ENCODE measurements around the gene XRCC4. TPM values are rescaled to one million over a fixed set of nuclear protein-coding genes. Genes with fewer than 3 reads are reported as not detected.

XRCC4 gene
- total and polyA plus RNA-seq, 2 of the 13 experiments (the other 11 are each of a cell fraction or from before 2014, with no cell fraction given), result 2.8 to 12.6 TPM

DNA sequence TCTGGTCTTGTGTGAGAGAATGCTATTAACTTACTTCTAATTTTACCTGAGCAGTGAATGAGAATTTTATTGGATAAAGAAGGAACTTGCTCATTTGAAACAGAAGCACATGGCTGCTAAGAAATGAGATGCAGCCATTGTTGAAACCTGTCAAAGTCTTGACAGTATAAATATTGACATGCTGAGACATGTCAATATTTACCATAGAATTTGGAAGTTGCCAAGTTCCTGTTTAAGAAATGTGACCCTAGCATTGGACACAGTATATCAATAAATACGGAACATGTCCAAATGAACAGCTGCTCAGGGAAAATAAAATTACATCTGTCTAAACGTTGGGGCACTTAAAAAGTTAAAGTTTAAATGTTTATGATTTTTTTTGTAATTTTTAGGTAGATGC is 7.8 kb downstream of the XRCC4 start (continued):
- TF ChIP-seq, protein P1, sequence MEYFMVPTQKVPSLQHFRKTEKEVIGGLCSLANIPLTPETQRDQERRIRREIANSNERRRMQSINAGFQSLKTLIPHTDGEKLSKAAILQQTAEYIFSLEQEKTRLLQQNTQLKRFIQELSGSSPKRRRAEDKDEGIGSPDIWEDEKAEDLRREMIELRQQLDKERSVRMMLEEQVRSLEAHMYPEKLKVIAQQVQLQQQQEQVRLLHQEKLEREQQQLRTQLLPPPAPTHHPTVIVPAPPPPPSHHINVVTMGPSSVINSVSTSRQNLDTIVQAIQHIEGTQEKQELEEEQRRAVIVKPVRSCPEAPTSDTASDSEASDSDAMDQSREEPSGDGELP (IDR thresholded peaks at IDR 0.05; ENCODE audit: borderline replicate concordance, low read depth), result peak; percentile 80
- TF ChIP-seq PHB2 (IDR thresholded peaks at IDR 0.05; ENCODE audit: partially characterized antibody) (no peak), ZNF850 (CRISPR knock-in tag; conservative IDR thresholded peaks at IDR 0.05) (no peak), SUZ12 (IDR thresholded peaks at IDR 0.05; ENCODE audit: low read depth, low read length) (no peak), IRX3 (CRISPR knock-in tag; IDR thresholded peaks at IDR 0.05; ENCODE audit: borderline replicate concordance, low read depth) (no peak), JDP2 (CRISPR knock-in tag; IDR thresholded peaks at IDR 0.05; ENCODE audit: borderline replicate concordance) (no peak), ZNF598 (CRISPR knock-in tag; IDR thresholded peaks at IDR 0.05; ENCODE audit: borderline replicate concordance) (no peak), HNRNPLL (IDR thresholded peaks at IDR 0.05; ENCODE audit: low read depth, low read length, poor library complexity, severe bottlenecking) (no peak), WIZ (CRISPR knock-in tag; IDR thresholded peaks at IDR 0.05) (no peak), ATAD3A (CRISPR knock-in tag; IDR thresholded peaks at IDR 0.05) (no peak), ZKSCAN8 (CRISPR knock-in tag; IDR thresholded peaks at IDR 0.05; ENCODE audit: borderline replicate concordance) (0 out of 2 replicates have a peak, but pooled peaks have one; percentile 53), ZNF75D (CRISPR knock-in tag; IDR thresholded peaks at IDR 0.05; ENCODE audit: borderline replicate concordance) (no peak), ZNF567 (CRISPR knock-in tag; IDR thresholded peaks at IDR 0.05; ENCODE audit: borderline replicate concordance) (no peak), NRL (CRISPR knock-in tag; IDR thresholded peaks at IDR 0.05; ENCODE audit: borderline replicate concordance) (no peak), KDM1A (CRISPR knock-in tag; IDR thresholded peaks at IDR 0.05) (no peak), FOXJ3 (CRISPR knock-in tag; IDR thresholded peaks at IDR 0.05; ENCODE audit: borderline replicate concordance) (peak; percentile 90; the same call in 1 of the 2 replicates)
- TF ChIP-seq, protein P2, sequence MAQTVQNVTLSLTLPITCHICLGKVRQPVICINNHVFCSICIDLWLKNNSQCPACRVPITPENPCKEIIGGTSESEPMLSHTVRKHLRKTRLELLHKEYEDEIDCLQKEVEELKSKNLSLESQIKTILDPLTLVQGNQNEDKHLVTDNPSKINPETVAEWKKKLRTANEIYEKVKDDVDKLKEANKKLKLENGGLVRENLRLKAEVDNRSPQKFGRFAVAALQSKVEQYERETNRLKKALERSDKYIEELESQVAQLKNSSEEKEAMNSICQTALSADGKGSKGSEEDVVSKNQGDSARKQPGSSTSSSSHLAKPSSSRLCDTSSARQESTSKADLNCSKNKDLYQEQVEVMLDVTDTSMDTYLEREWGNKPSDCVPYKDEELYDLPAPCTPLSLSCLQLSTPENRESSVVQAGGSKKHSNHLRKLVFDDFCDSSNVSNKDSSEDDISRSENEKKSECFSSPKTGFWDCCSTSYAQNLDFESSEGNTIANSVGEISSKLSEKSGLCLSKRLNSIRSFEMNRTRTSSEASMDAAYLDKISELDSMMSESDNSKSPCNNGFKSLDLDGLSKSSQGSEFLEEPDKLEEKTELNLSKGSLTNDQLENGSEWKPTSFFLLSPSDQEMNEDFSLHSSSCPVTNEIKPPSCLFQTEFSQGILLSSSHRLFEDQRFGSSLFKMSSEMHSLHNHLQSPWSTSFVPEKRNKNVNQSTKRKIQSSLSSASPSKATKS (CRISPR knock-in tag; IDR thresholded peaks at IDR 0.05), result no peak
- TF ChIP-seq, protein P3, sequence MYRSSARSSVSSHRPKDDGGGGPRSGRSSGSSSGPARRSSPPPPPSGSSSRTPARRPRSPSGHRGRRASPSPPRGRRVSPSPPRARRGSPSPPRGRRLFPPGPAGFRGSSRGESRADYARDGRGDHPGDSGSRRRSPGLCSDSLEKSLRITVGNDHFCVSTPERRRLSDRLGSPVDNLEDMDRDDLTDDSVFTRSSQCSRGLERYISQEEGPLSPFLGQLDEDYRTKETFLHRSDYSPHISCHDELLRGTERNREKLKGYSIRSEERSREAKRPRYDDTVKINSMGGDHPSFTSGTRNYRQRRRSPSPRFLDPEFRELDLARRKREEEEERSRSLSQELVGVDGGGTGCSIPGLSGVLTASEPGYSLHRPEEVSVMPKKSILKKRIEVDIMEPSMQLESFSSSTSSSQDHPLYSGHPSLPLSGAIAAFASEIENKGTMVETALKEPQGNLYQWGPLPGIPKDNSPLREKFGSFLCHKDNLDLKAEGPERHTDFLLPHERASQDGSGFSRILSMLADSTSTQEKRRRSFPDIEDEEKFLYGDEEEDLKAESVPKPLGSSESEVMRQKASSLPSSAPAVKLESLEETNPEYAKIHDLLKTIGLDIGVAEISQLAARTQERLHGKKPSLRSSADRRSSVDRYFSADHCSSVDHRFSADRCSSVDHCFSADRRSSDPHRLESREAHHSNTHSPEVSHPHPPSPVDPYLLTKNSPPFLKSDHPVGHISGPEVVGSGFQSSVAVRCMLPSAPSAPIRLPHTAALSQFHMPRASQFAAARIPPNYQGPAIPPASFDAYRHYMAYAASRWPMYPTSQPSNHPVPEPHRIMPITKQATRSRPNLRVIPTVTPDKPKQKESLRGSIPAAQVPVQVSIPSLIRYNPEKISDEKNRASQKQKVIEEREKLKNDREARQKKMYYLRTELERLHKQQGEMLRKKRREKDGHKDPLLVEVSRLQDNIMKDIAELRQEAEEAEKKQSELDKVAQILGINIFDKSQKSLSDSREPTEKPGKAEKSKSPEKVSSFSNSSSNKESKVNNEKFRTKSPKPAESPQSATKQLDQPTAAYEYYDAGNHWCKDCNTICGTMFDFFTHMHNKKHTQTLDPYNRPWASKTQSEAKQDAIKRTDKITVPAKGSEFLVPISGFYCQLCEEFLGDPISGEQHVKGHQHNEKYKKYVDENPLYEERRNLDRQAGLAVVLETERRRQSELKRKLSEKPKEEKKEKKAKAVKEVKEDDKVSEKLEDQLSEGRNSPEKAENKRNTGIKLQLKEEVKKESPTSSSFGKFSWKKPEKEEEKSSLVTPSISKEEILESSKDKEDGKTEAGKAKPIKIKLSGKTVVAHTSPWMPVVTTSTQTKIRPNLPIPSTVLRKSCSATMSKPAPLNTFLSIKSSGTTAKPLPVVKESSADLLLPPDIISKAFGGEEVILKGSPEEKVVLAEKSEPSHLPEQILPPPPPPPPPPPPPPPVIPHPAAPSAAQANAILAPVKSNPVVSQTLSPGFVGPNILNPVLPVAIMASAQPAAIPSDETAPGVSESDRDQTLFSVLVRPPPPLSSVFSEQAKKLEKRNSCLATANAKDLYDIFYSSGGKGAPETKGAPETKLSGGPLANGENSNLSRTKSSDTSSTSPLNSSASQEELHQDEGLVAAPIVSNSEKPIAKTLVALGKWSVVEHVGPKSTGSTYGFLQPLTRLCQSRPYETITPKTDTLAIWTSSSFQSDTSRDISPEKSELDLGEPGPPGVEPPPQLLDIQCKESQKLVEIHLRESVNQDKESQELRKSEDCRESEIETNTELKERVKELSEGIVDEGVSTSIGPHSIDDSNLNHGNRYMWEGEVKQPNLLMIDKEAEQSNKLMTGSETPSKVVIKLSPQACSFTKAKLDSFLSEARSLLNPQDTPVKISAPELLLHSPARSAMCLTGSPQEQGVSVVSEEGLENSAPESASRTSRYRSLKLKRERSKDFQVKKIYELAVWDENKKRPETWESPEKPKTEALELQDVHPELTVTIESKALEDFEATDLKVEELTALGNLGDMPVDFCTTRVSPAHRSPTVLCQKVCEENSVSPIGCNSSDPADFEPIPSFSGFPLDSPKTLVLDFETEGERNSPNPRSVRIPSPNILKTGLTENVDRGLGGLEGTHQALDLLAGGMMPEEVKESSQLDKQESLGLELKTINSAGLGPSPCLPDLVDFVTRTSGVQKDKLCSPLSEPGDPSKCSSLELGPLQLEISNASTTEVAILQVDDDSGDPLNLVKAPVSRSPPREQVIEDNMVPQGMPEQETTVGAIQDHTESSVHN (CRISPR knock-in tag; IDR thresholded peaks at IDR 0.05), result no peak
- TF ChIP-seq, protein P4, sequence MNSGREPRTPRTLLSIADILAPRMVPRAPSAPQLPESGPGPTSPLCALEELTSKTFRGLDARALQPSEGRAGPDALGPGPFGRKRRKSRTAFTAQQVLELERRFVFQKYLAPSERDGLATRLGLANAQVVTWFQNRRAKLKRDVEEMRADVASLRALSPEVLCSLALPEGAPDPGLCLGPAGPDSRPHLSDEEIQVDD (CRISPR knock-in tag; IDR thresholded peaks at IDR 0.05; ENCODE audit: borderline replicate concordance), result no peak
